GM21526 (cell line): ENCODE results near the gene GRXCR2.
"Not testable (repeated sequence)": the region's sequence is repeated elsewhere in the genome, so short reads cannot be mapped to it uniquely, and the experiment has no call there.

Experiments
- ATAC-seq: cut with Tn5 transposase; IDR thresholded peaks from one replicate; pipeline ENCODE4 v1.9.1; 2021; ENCODE audit warnings: moderate library complexity; ENCODE audit not compliant: unreplicated experiment, low FRiP score

GRXCR2 gene

DNA sequence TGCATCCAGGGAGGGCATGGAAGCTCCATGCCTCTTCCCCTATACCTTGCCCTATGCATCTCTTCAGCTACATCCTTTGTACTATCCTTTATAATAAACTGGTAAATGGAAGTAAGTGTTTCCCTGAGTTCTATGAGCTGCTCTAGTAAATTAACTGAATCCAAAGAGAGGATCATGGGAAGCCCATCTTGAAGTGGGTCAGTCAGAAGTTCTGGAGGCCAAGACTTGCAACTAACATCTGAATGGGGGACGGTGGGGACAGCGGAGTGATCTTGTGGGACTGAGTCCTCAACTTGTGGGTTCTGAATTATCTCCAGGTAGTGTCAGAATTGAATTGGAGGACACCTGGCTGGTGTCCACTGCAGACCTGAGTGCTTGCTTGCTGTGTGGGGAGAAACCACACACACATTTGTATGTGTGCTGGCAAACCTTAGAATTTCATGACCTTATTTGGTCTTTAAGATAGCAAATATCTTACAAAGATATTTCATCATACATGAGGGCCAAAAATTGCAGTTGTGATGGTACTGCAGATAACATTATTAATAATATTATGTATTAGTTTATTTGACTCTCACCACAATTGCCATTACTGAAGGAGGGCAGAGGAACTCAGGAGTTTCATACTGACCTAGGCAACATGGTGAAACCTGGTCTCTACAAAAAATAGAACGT, 32.2 kb downstream of the GRXCR2 start:
- ATAC-seq, result no peak

- ATAC-seq, result no peak
Observed at GRCh38 chr5:145838276-145838675, 34.5 kb downstream of the GRXCR2 start.

- ATAC-seq, result not testable (repeated sequence)
Observed at GRCh38 chr5:145836241-145836640, 36.6 kb downstream of the GRXCR2 start.

DNA sequence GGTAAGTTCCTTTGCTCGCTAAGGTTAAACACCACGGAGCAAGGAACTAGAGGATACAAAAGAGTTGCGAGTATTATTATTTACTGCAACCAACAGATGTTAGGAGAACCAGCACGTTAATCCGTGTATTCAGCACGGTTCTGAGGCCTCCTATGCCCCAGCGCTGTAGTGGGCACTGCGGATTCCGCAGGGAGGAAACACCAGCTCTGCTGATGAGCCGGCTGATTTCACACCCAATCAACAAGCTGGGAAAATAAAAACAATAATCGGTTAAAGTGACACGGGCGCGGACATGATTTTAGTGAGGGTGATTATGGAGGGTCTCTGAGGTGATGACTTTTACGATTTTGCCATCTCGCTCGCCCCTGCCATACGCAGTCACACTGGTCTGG, 37.0 kb downstream of the GRXCR2 start:
- no peak for ATAC-seq

- ATAC-seq, result peak; percentile 86
Observed at GRCh38 chr5:145834917-145835847, 37.6 kb downstream of the GRXCR2 start, which contains the start of gene PRELID2. Gene PRELID2 (minus strand): TSS chr5:145835342. CDS start chr5:145835251, 91 bp downstream.

DNA sequence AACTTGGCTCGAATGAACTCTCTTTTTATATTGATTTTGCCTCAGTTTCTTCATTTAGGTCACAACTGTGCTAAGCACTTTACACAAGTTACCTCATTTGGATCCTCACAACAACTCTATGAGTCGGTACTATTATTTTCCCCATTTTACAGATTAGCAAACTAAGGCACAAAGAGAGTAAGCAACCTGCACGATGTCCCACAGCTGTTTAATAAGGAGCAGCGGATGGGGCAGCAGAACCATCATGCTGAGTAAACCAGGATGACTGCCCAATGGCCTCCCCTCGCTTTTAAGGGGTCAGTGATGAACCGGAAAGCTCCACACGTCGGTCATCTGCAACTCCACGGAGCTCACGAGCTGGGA, 38.3 kb downstream of the GRXCR2 start:
- ATAC-seq, result peak; percentile 3

- no peak for ATAC-seq
Observed at GRCh38 chr5:145833631-145834200, 39.1 kb downstream of the GRXCR2 start.

DNA sequence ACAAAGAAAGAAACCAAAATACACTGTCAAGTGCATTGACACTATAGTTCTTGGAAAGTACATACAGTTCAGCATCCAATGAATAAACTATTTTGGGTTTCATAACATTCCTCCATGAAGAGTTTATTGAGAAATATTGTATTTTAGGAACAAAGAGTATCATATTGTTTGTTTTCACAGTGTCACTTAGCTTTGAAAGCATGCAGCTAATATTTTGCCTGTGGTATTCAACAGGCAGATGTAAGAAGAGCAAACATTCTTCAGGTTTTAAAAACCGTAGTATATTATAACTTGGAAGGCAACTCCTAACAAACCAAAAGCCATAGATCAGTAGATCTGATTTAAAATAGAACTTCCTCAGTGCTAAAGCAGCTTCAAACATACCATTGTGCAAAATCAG, 42.2 kb downstream of the GRXCR2 start:
- ATAC-seq, result no peak

DNA sequence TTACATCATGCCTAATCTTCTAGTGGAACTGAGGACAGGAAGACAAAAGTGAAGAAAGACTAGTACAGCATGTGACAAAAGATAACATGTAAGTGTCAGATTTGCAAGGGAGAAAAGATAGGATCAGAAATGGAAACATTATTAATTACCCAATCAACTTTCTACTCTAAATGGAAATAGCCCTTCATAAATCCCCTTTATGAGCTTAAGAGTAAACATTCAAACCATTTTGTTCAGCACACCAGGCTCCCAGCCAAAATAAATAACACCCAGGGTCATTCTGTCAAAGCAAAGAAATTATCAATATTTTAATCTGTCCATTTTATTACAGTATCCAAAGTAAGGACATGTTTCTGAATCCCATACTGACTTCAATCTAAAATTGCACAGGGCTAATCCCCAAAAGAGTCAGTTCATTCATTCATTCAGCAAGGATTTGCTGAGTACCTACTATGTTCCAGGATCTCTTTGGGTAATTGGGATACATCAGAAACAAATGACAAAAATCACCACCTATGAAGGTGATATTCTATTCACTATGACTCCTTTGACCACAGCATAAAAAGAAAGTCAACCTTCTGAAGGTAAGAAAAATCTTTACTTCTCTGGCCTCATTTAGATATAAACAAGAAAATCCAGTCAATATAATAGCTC, 43.0 kb downstream of the GRXCR2 start:
- ATAC-seq, result no peak

DNA sequence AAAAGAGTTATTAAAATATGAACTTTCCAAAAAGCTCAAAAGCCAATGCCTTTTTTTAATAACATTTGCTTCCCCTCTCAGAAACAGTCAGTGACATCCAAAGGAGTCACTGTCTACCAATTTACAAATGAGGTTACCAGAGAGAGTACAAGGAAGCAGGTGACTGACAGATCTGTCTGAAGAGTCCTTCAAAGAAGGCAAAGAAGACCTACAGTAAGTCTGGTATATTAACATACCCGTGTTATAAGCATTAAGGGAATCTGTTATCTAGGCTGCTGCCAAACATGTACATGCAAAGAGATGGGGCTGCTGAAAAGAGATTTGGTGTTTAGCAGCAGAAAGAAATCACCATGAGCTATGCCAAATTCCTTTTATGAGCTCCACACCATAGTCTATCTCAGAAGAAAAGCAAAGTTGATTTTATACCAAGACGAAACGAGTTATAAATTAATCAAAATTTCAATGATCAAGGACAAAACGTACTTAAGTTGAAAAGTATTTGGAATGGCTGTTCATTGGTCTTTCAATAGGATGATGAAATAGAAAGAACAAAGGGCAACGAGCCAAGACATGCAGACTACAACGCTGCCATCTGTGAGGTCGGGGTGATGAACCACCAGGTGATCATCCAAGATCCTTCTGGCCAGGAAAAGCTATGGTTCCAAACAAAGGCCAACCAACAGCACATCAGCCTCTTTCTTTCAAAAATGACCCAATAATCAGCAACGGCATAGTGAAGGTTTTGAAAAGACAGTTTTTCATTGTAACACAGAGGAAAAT, 45.7 kb downstream of the GRXCR2 start:
- no peak for ATAC-seq

GRCh38 chr5:145825751-145826180, 47.0 kb downstream of the GRXCR2 start:
- peak; percentile 81 for ATAC-seq

DNA sequence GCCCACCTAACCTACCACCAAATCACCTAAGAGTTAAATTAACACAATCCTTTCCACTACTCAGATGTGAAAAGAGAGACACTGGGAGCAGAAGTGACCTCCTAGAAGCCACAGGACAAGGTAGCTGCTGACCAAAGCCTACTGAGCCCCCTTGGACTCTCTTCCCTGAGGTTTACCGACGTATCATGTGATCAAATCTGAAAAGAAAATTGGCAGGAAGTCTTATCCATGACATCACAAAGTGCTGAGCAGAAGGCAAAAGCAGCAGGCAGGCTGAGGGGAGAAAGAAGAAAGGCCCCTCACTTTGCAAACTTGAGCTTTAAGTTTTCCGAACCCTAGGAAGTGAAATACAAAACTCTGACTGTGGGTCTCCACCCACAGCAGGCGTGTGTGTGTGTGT, 48.8 kb downstream of the GRXCR2 start:
- ATAC-seq, result no peak

GRCh38 chr5:145818604-145819003, 54.2 kb downstream of the GRXCR2 start:
- no peak for ATAC-seq

- ATAC-seq, result no peak
Observed at GRCh38 chr5:145812877-145813276, 59.9 kb downstream of the GRXCR2 start.

- no peak for ATAC-seq
Observed at GRCh38 chr5:145811834-145812625, 60.8 kb downstream of the GRXCR2 start.
